HepG2 (cell line): ENCODE results near the gene RXFP2. TPM values are rescaled to one million over a fixed set of nuclear protein-coding genes. Genes with fewer than 3 reads are reported as not detected.

ENCODE experiments used
- ATAC-seq: fragments of 200-7000 bp; cut with Tn5 transposase; 3 replicates; pipeline ENCODE4 v1.9.1; 2020; ENCODE audit warnings: mild to moderate bottlenecking, moderate library complexity
- BruUV-seq: library from RNA; stranded (reverse); fragments of 400-500 nt; replicated peaks from 2 replicates; lab custom pipeline; 2021; lab: Mats Ljungman, UMichigan
- CTCF ChIA-PET: fragments of 300-600 bp; formaldehyde crosslinking; extraction: SDS; loops from one replicate; lab custom pipeline; 2021; ENCODE audit warnings: low total read pairs, inconsistent platforms, low intra/inter-chr PET ratio; lab: Yijun Ruan, JAX
- POLR2A ChIA-PET: fragments of 350-600 bp; sonication (Branson Sonifier 250); formaldehyde crosslinking; loops from one replicate; lab custom pipeline; 2020; ENCODE audit warnings: antibody characterized with exemption, inconsistent platforms; lab: Yijun Ruan, JAX
- DNase-seq: peaks from one replicate; pipeline ENCODE4 v3.0.0-alpha.2; 2015; ENCODE audit warnings: low spot score
- FAIRE-seq: peaks from 3 replicates; lab custom pipeline; 2011; peaks lifted over from hg19 to GRCh38; lab: Jason Lieb, UNC
- H2AFZ ChIP-seq: one replicate; pipeline ENCODE4 v1.6.1; 2011; ENCODE audit warnings: low read length, inconsistent platforms
- H3K27ac ChIP-seq: fragments of 300-600 bp; 3 replicates; pipeline ENCODE4 v1.8.0; 2011; ENCODE audit warnings: mixed run types, mild to moderate bottlenecking, mixed read lengths, low read length, inconsistent platforms; ENCODE audit not compliant: insufficient read depth; ENCODE audit errors: extremely low read length
- H3K27me3 ChIP-seq, 2 experiments: fragments of 200-600 bp in 1 of 2; 2 replicates in 1 of 2; 3 replicates in 1 of 2; pipeline versions ENCODE4 v1.6.0 to v1.8.0; 2011; ENCODE audit warnings: low read length in 2 of 2, mild to moderate bottlenecking in 2 of 2, moderate library complexity in 2 of 2, inconsistent platforms in 1 of 2; ENCODE audit not compliant: insufficient read depth in 2 of 2, control insufficient read depth in 1 of 2
- H3K36me3 ChIP-seq, 2 experiments: fragments of 200-600 bp in 1 of 2; replicated peaks in 1 of 2; 2 replicates in 1 of 2; 3 replicates in 1 of 2; pipeline versions ENCODE4 v1.5.1 to v1.8.0; 2011; ENCODE audit warnings: low read length in 2 of 2, inconsistent platforms in 1 of 2; ENCODE audit not compliant: insufficient read depth in 2 of 2, control insufficient read depth in 1 of 2
- H3K4me1 ChIP-seq: 2 replicates; pipeline ENCODE4 v1.5.1; 2012; ENCODE audit warnings: low read length, inconsistent platforms; ENCODE audit not compliant: insufficient read depth
- H3K4me2 ChIP-seq: 2 replicates; pipeline ENCODE4 v1.6.0; 2011; ENCODE audit warnings: low read depth, low read length, inconsistent platforms
- H3K4me3 ChIP-seq, 3 experiments: fragments of 200-600 bp in 1 of 3; sonication (generic), shearing (Covaris generic) in 1 of 3; replicated peaks in 1 of 3; 2 replicates each; pipeline ENCODE4 v1.5.1; 2011 to 2016; ENCODE audit warnings: low read length in 3 of 3, inconsistent platforms in 2 of 3, low read depth in 2 of 3, mild to moderate bottlenecking in 2 of 3, control low read depth in 1 of 3, mixed read lengths in 1 of 3; ENCODE audit not compliant: insufficient read depth in 1 of 3
- H3K79me2 ChIP-seq: one replicate; pipeline ENCODE4 v1.6.1; 2011; ENCODE audit warnings: low read length, inconsistent platforms; ENCODE audit not compliant: insufficient read depth
- H3K9ac ChIP-seq: 2 replicates; pipeline ENCODE4 v1.6.0; 2011; ENCODE audit warnings: mild to moderate bottlenecking, low read depth, low read length, inconsistent platforms; ENCODE audit not compliant: insufficient read depth
- H3K9me3 ChIP-seq: 2 replicates; pipeline ENCODE4 v1.5.1; 2012; ENCODE audit warnings: mild to moderate bottlenecking, low read length
- H4K20me1 ChIP-seq: 2 replicates; pipeline ENCODE4 v1.6.0; 2011; ENCODE audit warnings: inconsistent platforms, mild to moderate bottlenecking, low read length, moderate library complexity; ENCODE audit not compliant: insufficient read depth
- CCAR2 ChIP-seq: fragments of 200-400 bp; formaldehyde crosslinking; optimal IDR thresholded peaks from 2 replicates; pipeline ENCODE3; 2018; ENCODE audit warnings: low read depth, mild to moderate bottlenecking, low read length, moderate library complexity
- FOXP4 ChIP-seq: sonication (generic); formaldehyde crosslinking; IDR thresholded peaks from 2 replicates; pipeline ENCODE4 v1.4.0; 2020; ENCODE audit warnings: missing genetic modification reagents
- IRF1 ChIP-seq: sonication (generic); formaldehyde crosslinking; IDR thresholded peaks from 2 replicates; pipeline ENCODE4 v1.4.0; 2020; ENCODE audit warnings: low read depth, mild to moderate bottlenecking, missing genetic modification reagents
- KAT8 ChIP-seq: IDR thresholded peaks from 2 replicates; pipeline ENCODE4 v1.6.1; 2016; ENCODE audit warnings: missing genetic modification reagents, missing compliant biosample characterization
- MTF1 ChIP-seq: sonication (generic); formaldehyde crosslinking; IDR thresholded peaks from 2 replicates; pipeline ENCODE4 v1.5.0; 2020; ENCODE audit warnings: missing genetic modification reagents
- SNAPC2 ChIP-seq: sonication (generic); formaldehyde crosslinking; IDR thresholded peaks from 2 replicates; pipeline ENCODE4 v1.8.1; 2022; ENCODE audit warnings: mild to moderate bottlenecking, missing genetic modification reagents
- TGIF2 ChIP-seq: IDR thresholded peaks from 2 replicates; pipeline ENCODE4 v1.6.1; 2016; ENCODE audit warnings: control low read depth, missing compliant biosample characterization
- ZNF567 ChIP-seq: sonication (generic); formaldehyde crosslinking; IDR thresholded peaks from 2 replicates; pipeline ENCODE4 v1.8.1; 2023; ENCODE audit warnings: mild to moderate bottlenecking, missing genetic modification reagents, borderline replicate concordance
- ZNF607 ChIP-seq: sonication (generic); formaldehyde crosslinking; IDR thresholded peaks from 2 replicates; pipeline ENCODE4 v1.5.1; 2020; ENCODE audit warnings: missing genetic modification reagents, mild to moderate bottlenecking, borderline replicate concordance
- ZNF713 ChIP-seq: sonication (generic); formaldehyde crosslinking; IDR thresholded peaks from 2 replicates; pipeline ENCODE4 v1.4.0; 2020; ENCODE audit warnings: mild to moderate bottlenecking, missing genetic modification reagents
- WGBS: methylation state at CpG from one replicate; pipeline ENCODE4 v1.1.6; 2017; ENCODE audit warnings: low lambda C conversion rate; 5-methylcytosine and 5-hydroxymethylcytosine counted together
- in situ Hi-C: cut with HindIII; loops from 2 replicates; pipeline ENCODE4 v1.10.0; 2017; ENCODE audit warnings: low pct_unique_long_range_greater_than_20kb; ENCODE audit not compliant: extremely low pct_ligation_motif_present
- intact Hi-C: fragments of 100-400 bp; cut with micrococcal nuclease; formaldehyde crosslinking; loops from one replicate; pipeline ENCODE4 v1.10.0; 2022; ENCODE audit not compliant: unreplicated experiment
- polyA plus RNA-seq, 8 experiments: library from polyadenylated mRNA; depleted of rRNA in 3 of 8; stranded (reverse) in 7 of 8; unstranded in 1 of 8; fragments of >200 nt; fragmentation: Illumina TruSeq in 4 of 8; extraction: Trizol in 4 of 8; gene quantifications; 2 replicates each; pipeline versions ENCODE4 v1.2.1 to v1.2.3, GENCODE V29; 2011 to 2016; ENCODE audit warnings: low read depth in 4 of 8, missing spikeins in 1 of 8, mixed read lengths in 1 of 8; ENCODE audit not compliant: insufficient read depth in 1 of 8
- total RNA-seq, 5 experiments: library from RNA; depleted of rRNA; stranded (reverse); fragments of >200 nt; fragmentation: Illumina TruSeq; extraction: Trizol; gene quantifications; 2 replicates each; pipeline ENCODE4 v1.2.3, GENCODE V29; 2016; ENCODE audit warnings: low read depth in 1 of 5
- TF ChIP-seq, protein P1 (sequence below): sonication (generic); formaldehyde crosslinking; conservative IDR thresholded peaks from 2 replicates; pipeline ENCODE4 v1.5.0; 2020; ENCODE audit warnings: missing genetic modification reagents

Gene RXFP2
- total and polyA plus RNA-seq, 2 of the 13 experiments (the other 11 are each of a cell fraction or from before 2014, with no cell fraction given), result not detected

DNA sequence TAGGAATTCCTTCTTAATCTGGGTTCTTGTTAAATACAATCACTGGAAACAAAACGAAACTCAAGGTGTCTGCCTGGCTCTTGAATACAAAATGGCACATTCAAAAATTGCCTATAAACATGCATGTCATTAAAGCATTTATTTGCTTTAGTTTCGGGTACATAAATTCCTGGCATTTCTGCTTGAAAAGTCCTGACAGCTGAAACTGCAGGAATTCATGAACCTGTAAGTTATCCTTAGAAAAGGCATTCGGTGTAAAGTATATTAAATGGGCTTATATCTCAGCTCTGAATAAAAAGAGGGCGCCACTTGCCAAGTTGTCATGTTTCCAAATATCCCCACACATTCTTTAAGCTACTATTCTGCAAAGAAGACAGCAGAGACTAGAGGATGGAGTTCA is 32.9 kb downstream of the RXFP2 start (continued):
- TF ChIP-seq, protein P1, sequence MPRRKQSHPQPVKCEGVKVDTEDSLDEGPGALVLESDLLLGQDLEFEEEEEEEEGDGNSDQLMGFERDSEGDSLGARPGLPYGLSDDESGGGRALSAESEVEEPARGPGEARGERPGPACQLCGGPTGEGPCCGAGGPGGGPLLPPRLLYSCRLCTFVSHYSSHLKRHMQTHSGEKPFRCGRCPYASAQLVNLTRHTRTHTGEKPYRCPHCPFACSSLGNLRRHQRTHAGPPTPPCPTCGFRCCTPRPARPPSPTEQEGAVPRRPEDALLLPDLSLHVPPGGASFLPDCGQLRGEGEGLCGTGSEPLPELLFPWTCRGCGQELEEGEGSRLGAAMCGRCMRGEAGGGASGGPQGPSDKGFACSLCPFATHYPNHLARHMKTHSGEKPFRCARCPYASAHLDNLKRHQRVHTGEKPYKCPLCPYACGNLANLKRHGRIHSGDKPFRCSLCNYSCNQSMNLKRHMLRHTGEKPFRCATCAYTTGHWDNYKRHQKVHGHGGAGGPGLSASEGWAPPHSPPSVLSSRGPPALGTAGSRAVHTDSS (CRISPR knock-in tag), result no peak
- TF ChIP-seq SNAPC2 (CRISPR knock-in tag) (no peak), ZNF567 (no peak), FOXP4 (no peak)
- TF ChIP-seq, all 625 proteins: peak for 0

GRCh38 chr13:31773538-31773937 is 34.2 kb downstream of the RXFP2 start:
- Histone ChIP-seq H3K4me3 (no peak overlapping the region), H4K20me1 (no peaks in the 10 kb centered on the region), H3K9ac (no peak overlapping the region), H2AFZ (no peak overlapping the region), H3K27me3 (no peaks in the 10 kb centered on the region), H3K36me3 (no peaks in the 10 kb centered on the region), H3K4me2 (no peak overlapping the region), H3K4me1 (no peaks in the 10 kb centered on the region)
- ATAC-seq (no peak), DNase-seq (no peak), FAIRE-seq (no peak)
- intact Hi-C loops, result no loop called here
- BruUV-seq, result no TSS peak
- WGBS, result 5% methylated on average over 4 of the region's 4 CpGs
- ChIA-PET POLR2A (no interaction called here), CTCF (no interaction called here)
- TF ChIP-seq KAT8 (CRISPR knock-in tag), result no peak
- no peak for TF ChIP-seq ZNF713 (CRISPR knock-in tag)
- TF ChIP-seq MTF1, result no peak
- no peak for TF ChIP-seq ZNF607 (CRISPR knock-in tag)
- TF ChIP-seq CCAR2, result no peak
- no peak for TF ChIP-seq TGIF2 (CRISPR knock-in tag)
- TF ChIP-seq IRF1 (CRISPR knock-in tag), result no peak
- TF ChIP-seq, all 625 proteins: peak for 0
- Histone ChIP-seq H3K79me2 (no peaks in the 10 kb centered on the region), H3K27ac (no peak overlapping the region), H3K9me3 (no peaks in the 10 kb centered on the region)
- in situ Hi-C loops, result no loop called here
